ENCODE data around the gene CMTM8.

DNA sequence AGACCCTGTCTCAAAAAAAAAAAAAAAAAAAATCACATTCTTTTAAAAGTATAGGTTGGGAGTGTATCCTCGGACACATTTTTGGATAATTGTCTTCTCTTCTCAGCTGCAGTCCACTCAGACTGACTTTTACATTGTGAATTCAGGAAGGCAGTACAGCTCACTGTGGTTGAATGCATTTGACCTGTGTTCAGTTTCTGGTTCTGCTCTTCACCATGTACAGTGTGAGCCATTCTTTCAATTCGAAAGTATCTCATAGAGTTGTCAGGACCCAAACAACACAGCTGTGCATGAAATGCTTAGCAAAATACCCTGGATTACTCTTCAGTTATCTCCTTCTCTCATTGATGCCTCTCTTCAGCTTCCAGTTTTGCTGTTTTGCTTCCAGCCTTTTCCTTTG, 5.0 kb downstream of the CMTM8 start:
- no peak for TF ChIP-seq ZNF384 (IDR thresholded peaks at IDR 0.05)
- TF ChIP-seq SP1 (IDR thresholded peaks at IDR 0.05): no peak
